A172 (cell line): ENCODE results near the gene GCNT1. TPM values are rescaled to one million over a fixed set of nuclear protein-coding genes. Genes with fewer than 3 reads are reported as not detected.
A peak's percentile ranks its signal among the peaks of the same experiment; 100 is the strongest.
"Not testable (repeated sequence)": the region's sequence is repeated elsewhere in the genome, so short reads cannot be mapped to it uniquely, and the experiment has no call there.

Experiments used
- DNase-seq: peaks from one replicate; pipeline ENCODE4 v3.0.0-alpha.2; 2015; ENCODE audit warnings: low spot score
- total RNA-seq: library from RNA; depleted of rRNA; stranded (reverse); fragments of >200 nt; shearing (Covaris generic); gene quantifications from 2 replicates; pipeline ENCODE4 v1.2.3, GENCODE V29; 2014

The GCNT1 gene
- total RNA-seq, 1 experiment from 2014 or later, result 1.6 TPM

DNA sequence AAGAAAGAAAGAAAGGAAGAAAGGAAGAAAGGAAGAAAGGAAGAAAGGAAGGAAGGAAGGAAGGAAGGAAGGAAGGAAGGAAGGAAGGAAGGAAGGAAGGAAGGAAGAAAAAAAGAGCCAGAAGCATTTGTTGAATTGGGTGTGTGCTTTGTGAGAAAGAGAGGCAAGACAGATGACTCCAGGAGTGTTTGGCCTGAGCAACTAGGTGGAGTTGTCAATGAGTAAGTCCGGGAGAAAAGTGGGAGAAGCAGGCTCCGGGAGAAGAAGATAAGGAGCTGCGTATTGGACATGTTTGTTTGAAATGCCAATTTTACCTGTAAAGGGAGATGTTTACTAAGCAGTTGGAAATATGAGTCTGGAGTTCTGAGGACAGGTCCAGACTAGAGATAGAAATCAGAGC is 15.1 kb upstream of the GCNT1 start:
- DNase-seq, result no peak

DNA sequence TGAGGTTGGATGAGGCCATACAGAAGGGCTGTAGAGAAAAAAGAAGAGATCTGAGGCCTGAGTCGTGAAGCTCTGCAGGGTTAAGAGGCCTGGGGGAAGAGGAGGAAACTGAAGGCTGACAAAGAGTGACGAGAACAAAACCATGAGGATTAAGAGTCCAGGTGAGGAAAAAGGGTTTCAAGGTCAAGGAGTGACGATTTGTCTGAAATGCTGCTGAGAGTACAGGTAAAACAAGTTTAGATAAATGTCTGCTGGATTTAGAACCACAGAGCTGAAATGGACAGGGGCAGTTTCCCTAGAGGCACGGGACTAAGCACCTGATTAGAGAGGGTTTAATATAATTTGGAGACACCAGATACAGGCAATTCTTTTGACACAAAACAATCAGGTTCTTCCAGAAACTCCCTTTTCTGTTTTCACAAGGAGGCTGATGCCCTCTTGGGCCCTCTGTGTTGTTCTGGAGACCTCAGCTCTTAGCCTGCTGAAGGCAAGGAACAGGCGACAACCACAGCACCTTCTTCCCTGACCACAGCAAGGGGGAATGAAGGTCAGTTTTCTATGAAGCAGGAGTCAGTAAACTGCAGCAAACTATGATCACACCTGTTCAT is 14.6 kb upstream of the GCNT1 start:
- no peak for DNase-seq

DNA sequence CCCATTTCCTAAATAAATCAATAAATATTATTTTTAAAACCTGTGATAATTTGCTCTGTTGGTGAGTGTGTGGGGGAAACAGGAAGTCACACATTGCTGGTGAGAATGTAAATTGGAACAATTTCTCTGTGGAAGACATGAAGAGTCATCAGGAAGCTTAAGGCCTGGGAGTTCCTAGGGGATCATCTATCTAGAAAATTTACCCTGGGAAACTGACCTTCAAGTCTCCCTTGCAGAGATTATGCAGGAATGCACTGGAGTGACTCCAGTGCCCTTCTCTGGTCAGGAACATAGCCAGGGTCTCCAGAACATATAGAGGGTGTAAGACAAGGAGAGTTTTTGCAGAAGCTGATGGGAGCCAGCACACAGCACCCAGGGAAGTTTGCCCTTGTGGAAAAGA is 13.0 kb upstream of the GCNT1 start:
- DNase-seq, result no peak

DNA sequence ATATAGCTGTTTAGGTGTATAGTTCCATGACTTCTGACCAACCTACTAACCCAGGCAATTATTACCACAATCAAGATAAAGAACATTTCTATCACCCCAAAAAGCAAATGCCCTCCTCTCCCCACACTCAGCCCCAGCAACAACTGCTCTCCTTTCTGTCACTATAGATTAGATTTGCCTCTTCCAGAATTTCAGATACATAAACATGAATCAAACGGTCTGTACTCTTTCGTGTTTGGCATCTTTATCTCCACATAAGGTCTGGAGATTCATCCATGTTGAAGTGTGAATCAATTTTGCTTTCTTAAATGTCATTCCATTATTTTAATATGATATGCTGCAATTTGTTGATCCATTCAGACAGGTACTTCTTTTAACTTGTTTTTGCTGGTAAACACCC is 10.5 kb upstream of the GCNT1 start:
- no peak for DNase-seq

DNA sequence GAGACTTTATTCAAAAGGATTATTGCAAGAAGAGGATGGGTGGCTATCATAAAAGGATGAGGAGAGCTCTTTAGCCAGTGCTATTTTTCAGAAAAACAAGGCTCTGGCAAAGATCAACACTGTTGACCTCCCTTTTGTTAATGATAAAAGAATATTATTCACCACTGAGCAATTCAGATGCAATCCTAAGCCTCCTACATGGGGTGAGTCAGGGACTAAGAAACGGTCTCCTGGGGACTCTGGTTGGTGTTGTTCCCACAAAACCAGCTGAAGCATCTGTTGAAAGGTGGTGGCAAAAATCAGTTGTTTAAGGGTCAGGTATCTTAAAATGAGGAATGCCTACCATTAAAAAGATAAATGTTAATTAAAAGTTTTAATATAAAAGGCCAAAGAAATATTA is 7.7 kb upstream of the GCNT1 start:
- DNase-seq, result peak; percentile 64

DNA sequence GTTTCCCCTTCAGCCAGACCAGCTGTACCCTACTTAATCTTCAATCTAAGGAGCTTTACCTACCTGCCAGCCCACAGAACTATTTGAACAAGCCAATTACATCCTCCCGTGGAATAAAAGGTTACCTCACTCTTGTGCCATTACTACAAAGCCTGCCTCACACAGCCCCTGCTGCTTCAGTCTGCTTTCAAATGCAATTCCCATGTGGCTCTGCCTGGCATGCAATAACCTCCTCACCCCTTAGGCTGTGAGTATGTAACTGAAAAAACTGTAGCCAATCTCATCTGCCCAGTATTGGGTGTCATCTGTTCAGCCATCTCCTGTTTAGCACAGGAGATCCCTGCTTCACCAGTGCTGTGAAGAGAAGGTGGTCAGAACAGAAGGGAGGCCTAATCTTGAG is 6.1 kb upstream of the GCNT1 start:
- no peak for DNase-seq

DNA sequence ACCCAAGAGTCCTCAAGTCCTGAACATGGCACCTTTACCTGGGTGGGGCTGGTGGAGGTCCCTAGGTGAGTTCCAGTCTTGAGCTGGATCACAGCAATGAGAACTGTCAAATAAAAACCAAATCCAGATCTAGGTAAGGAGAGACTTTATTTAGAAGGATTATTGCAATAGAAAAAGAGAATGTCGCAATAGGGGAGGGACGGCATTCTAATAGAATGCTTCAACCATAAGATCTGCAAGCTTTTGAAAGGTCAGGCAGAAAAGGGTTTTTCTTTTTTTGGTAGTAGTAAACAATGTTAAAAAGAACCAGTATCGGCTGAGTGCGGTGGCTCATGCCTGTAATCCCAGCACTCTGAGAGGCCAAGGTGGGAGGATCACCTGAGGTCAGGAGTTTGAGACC is 5.2 kb upstream of the GCNT1 start:
- DNase-seq, result no peak

DNA sequence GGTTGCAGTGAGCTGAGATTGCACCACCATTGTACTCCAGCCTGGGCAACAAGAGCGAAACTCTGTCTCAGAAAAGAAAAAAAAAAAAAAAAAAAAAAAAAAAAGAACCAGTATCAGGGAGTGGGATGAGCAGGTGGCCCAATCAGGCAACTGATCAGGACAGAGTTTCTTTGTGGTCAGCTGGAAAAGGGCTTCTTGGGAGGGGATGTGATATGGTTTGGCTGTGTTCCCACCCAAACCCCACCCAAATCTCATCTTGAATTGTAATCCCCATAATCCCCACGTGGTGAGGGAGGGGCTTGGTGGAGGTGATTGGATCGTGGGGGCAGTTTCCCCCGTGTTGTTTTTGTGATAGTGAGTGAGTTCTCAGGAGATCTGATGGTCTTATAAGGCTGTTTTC is 4.7 kb upstream of the GCNT1 start:
- DNase-seq, result no peak

DNA sequence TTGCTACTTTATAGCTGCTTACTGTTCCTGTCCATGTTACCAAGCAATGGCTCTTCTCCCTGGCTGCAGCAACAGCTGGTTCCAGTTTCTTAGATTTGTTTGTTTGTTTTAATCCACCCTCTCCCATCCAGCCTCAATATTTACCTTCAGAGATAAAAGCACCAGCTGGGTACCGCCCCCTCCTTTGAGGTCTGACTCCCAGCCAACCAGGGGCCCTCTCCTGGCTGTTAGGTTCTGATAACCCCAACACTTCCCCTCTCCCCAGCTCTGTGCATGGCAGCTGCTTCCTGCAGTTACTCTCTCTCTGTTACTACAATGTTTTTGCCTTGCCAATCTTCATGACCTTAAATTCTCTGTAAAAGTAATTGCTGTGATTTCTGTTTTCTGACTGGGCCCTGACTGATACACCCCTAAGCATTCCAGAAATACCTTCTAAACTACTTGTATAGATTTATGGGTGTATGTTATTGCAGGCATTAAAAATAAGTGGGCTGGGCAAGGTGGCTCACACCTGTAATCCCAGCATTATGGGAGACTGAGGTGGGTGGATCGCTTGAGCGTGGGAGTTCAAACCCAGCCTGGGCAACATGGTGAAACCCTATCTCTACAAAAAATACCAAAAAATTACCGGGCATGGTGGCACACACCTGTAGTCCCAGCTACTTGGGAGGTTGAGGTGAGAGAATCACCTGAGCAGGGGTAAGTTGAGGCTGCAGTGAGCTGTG is 2.6 kb upstream of the GCNT1 start:
- DNase-seq, result peak; percentile 73

DNA sequence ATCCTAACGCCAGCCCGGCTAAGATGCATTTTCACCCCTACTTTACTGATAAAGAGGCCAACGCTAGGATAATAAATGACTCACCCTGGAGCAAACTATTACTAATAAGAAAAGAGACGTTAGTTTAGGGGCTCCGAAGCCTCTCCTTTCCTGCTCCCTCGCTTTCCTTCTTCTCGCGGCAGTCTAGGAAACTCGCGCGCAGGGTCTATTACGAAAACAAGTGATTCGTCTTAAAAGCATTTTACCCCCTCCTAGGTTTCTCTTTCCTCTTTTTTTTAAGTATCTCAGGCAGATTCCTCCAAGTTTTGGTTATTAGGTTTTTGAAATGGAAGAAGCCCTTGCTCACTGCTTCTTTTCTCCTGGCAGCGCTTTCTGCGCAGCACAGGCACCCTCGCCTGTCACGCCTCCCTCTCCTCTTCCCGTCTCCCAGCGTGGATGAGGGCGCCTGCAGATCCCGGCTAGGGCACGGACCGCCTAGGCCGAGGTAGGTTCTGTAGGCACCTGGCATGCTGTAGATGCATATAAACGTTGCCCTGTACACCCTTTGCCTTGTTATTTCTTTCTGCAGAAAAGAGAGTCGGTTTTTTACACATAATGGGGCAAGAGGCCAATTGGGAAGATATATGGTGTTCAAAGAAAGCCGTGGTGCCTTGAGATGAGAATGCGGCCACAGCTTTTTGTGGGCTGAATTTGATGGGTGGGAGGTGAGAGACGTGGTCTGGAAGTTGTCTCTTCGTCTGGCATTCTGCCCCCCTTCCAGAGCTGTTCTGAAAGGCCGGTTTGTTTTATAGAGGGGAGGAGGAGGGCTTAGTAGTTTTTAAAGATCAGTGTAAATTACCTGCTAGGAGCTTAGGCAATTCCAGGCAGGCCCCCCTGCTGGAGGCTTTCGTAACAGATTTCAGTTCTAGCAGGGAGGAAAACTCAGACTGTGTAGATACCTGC is 983 bp downstream of the GCNT1 start:
- peak; percentile 47 for DNase-seq

DNA sequence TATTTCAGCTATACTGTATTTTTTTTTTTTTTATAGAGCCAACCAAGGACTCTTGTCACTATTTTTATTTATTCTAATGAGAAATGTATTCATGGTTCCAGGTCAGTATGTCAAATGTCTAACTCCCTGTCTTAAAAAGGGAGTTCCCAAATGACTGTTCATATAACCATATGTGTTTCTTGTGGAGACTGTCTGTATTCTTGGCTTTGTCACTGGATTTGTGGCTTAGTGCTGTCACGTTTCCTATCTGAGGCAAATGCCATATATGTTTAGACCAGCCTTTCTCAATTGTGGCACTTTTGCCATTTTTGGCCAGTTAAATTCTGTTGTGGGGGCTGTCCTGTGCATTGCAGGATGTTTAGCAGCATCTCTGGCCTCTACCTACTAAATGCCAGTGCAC is 3.1 kb downstream of the GCNT1 start:
- DNase-seq, result no peak

DNA sequence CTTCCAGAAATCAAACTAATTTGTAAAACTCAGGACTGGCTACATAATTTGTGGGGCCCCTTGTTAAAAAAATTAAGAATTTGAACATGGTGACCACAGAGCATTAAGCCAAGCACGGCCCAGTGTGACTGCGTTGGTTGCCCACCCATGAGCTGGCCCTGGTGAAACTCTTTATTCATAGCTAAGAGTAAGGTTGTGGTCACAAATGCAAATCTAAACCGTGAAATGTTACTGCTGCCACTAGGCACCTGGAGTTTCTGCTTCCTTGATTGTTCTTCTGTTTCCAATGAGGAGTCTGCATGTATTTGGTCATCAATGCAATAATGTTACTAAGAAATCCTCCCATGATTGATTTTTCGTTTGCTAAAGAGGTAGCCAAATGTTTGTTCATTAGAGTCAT is 4.2 kb downstream of the GCNT1 start:
- no peak for DNase-seq

DNA sequence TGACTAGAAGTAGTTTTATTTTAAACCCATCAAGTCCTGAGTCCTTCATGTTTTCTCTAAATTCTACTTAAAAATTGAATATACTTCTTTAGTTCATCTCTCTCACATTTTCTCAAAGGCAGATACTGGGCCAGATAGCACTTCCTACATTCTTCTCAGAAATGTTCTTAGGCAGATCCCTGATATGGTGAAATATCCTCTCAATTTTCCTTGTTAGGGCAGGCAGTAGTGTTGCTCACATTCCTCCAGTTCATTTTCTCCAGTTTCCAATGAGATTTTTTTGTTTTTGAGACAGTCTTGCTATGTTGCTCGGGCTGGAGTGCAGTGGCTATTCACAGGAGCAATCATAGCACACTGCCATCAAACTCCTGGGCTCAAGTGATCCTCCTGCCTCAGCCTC is 5.7 kb downstream of the GCNT1 start:
- DNase-seq, result no peak

DNA sequence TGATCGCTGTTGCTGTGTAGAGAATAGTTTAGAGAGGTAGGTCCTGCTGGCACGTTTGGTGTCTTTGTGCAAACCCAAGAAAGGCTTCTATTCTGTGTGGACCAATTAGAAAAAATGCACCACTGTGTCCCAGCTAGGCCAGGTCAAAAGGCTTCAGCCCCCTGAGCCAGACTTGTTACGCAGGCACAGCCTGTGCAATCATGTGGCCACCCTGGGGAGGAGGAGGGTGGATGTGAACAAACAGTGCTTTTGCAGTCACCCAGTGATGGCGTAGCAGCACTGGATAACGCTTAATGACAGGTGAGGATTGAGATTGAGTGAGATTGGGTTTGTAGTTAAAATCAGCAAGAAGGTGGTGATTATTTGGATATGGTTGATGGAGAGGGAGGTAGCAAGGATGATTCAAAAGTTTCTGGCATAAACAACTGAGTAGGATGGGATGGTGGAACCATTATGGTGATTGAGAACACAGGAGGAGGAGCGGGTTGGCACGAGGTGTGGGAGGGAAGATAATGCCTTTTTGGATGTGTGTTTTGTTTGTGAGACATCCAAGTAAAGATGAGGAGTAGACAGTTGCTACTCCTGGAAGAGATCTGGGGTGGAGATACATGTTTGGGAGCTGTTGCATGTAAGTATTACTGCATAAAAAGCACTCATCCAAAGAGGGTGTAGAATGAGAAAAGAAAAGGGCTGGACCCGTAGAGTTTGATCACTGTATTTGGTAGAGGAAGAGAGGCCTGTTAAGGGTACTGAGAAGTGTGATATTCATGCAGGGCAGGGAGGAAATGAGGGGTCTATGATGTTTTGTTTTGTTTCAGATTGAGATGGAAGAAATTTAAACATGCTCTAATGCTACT is 6.7 kb downstream of the GCNT1 start:
- no peak for DNase-seq

DNA sequence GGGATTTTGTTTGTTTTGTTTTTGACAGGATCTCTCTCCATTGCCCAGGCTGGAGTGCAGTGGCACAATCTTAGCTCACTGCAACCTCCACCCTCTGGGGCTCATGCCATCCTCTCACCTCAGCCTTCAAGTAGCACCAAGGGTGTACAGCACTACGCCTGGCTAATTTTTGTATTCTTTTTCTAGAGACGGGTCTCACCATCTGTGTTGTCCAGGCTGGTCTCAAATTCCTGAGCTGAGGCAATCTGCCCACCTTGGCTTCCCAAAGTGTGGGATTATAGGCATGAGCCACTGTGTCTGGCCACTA is 7.3 kb downstream of the GCNT1 start:
- DNase-seq, result no peak

DNA sequence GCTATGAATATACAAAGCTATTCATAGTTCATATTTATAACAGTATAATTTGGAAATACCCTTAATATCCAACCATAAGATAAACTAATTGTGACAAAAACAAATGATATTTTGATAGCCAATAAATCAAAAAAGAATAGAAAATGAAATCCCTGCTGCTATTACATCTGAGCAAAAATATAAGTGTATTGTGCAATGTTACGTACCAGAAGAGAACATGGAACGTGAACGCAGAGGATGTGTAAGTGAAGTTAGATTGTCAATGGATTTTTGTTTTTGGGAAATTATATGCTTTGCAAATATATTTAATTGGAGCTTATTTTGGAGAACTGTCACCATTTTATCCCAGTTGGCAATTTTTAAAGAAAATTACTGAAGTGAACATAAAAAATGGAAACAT is 15.4 kb downstream of the GCNT1 start:
- no peak for DNase-seq

DNA sequence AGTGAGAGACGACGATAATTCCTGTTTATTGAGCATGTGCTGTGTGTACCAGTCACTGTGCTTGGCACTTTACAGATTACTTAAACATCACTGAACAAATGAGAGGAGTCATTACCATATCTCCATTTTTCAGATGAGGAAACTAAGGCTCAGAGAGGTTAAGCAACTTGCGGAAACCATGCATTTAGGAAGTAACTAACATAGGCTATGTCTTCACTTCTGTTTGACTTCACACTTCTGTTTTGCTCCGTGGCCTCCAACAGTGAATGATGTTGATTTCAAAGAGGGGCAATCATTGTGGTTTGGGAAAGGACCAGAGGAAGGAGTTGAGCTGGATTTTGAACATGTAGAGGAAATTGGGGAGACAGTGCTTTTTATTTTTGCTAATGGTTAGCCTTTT is 16.7 kb downstream of the GCNT1 start:
- no peak for DNase-seq

DNA sequence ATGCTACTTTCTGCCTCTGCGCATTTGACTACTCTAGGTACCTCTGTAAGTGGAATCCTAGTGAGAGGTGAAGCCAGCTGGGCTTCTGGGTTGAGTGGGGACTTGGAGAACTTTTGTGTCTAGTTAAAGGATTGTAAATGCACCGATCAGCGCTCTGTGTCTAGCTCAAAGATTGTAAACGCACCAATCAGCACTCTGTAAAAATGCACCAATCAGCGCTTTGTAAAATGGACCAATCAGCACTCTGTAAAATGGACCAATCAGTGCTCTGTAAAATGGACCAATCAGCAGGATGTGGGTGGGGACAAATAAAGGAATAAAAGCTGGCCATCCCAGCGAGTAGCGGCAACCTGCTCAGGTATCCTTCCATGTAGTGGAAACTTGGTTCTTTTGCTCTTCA is 18.8 kb downstream of the GCNT1 start:
- DNase-seq, result not testable (repeated sequence)

DNA sequence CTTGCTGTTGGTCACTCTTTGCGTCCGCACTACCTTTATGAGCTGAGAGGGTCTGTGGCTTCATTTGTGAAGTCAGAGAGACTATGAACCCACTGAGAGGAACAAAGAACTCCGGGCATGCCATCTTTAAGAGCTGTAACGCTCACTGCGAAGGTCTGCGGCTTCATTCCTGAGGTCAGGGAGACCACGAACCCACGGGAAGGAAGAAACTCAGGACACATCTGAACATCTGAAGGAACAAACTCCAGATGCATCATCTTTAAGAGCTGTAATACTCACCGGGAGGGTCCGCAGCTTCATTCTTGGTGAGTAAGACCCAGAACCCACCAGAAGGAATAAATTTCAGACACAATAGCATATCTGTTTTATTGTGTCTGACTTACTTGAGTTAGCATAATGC is 19.2 kb downstream of the GCNT1 start:
- no peak for DNase-seq

DNA sequence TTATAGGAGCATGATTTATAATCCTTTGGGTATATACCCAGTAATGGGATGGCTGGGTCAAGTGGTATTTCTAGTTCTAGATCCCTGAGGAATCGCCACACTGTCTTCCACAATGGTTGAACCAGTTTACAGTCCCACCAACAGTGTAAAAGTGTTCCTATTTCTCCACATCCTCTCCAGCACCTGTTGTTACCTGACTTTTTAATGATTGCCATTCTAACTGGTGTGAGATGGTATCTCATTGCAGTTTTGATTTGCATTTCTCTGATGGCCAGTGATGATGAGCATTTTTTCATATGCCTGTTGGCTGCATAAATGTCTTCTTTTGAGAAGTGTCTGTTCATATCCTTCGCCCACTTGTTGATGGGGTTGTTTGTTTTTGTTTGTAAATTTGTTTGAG is 20.4 kb downstream of the GCNT1 start:
- not testable (repeated sequence) for DNase-seq

DNA sequence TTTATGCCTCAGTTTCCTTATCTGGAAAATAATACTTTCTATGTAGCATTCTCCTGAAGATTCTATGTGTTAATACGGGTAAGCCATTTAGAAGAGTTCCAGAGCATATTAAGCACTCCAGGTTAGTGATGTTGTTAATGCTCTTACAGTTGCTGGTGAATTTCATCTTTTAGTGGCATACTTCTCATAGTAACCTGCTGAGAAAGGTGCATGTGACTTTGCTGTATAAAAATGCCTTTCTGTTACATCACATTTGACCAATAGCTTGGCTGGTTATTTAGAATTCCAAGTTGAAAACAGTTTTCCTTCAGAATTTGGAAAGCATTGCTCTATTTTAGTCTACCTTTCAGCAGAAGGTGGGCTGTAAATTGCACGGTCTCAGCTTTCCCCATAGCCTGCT is 27.2 kb downstream of the GCNT1 start:
- DNase-seq, result peak; percentile 22
